GM19463 (cell line): ENCODE measurements around the gene VSTM1.
"Not testable (repeated sequence)": the region's sequence is repeated elsewhere in the genome, so short reads cannot be mapped to it uniquely, and the experiment has no call there.

ENCODE experiments used
- ATAC-seq: cut with Tn5 transposase; IDR thresholded peaks from one replicate; pipeline ENCODE4 v1.9.1; 2021; ENCODE audit warnings: mild to moderate bottlenecking, moderate library complexity; ENCODE audit not compliant: unreplicated experiment

VSTM1 gene, protein sequence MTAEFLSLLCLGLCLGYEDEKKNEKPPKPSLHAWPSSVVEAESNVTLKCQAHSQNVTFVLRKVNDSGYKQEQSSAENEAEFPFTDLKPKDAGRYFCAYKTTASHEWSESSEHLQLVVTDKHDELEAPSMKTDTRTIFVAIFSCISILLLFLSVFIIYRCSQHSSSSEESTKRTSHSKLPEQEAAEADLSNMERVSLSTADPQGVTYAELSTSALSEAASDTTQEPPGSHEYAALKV

DNA sequence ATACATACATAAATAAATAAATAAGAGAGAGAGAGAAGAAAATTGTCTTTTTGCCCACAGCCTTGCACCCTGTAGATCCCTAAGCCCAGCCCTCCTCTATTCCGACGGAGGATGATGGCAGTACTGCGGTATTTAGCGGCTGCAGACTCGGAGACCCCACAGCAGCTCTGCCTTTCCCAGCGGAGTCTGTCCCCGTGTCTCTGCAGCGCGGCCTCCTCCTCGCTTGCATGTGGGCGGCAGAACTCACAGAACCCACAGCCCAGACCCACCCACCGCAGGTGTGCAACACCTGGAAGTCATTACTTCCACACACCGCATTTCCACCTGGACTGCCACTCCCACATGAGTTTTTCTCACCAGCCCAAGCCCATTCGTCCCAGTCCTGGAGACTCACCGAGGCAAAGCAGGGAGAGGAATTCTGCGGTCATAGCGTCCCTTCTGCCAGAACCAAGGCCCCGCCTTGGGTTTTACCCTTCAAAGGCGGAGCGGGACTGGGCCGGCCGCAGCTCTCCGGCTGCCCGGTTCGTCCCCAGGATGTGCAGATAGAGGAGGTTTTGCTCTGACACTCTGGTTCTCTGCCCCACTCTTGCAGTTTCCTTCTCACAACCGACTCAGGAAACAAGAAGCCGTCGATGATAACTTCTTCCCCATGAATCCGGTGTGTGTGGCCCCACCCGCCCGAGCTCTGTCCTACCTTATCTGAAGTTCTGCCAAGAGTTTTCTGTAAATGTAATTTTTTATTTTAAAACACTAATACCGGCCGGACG, at the start of gene VSTM1:
Gene VSTM1, minus strand, starts transcription at position 548 of the 767 bp plus-strand sequence. Its CDS starts 120 bp downstream, at position 428.
- no peak for ATAC-seq

GRCh38 chr19:54109651-54110050, 46.0 kb upstream of the VSTM1 start:
- no peak for ATAC-seq

DNA sequence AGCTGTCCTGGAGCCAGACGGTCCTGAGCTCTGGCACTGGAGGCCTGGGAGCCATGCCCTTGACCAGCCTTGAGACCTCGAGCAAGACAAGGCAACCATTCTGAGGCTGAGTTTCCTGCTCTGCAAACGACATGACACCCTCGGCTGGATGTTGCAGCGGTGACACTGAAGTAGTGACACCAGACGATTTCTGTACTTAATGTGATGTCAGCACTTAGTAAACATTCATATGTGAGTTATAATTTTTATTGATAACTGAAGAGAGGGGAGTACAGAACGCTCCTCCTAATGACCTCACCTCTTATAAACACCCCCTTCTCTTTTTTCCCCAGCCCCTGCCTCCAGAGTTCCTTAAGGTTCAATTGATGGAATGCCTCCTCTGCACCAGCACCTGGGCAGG, 44.8 kb upstream of the VSTM1 start:
- ATAC-seq, result no peak

- no peak for ATAC-seq
Measured at GRCh38 chr19:54107876-54108490, 44.3 kb upstream of the VSTM1 start.

DNA sequence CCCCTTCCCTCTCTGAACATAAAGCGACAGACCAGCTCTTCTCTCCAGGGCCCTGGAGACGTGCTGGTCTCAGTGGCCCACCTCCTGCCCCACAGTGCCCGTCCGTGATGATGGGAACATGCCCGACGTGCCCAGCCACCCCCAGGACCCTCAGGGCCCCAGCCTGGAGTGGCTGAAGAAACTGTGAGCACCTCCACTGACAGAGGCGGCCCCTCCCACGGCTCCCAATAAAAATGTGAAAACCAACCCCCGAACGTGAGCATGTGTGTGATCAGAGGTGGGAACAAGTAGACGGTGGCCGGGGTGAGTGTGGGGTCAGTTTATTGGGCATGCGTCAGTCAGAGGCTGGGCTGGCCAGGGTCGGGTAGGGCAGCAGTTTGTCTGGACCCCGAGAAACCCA, 43.0 kb upstream of the VSTM1 start:
- no peak for ATAC-seq

GRCh38 chr19:54105796-54106195, 42.1 kb upstream of the VSTM1 start:
- no peak for ATAC-seq

DNA sequence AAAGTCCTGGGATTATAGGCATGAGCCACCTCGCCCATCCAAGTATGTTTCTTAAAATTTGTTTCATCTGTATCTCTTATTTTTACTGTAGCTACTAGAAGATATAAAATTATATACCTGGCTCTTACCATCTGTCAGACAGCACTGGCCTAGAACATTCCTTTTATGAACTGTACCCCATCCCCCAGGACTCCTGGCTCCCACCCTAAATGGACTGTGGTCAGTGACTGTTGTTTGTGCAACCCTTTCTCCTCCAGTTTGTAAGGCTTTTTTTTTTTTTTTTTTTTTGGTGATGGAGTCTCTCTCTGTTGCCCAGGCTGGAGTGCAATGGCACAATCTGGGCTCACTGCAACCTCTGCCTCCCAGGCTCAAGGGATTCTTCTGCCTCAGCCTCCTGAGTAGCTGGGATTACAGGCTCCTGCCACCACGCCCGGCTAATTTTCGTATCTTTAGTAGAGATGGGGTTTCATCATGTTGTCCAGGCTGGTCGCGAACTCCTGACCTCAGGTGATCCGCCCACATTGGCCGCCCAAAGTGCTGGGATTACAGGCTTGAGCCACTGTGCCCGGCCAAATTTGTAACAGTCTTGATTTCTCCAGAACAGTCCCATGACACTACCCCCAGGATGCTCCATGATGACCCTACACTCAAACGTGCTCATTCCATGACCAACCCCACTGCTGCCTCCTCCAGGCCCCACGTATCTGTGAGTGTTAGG, 41.5 kb upstream of the VSTM1 start:
- no peak for ATAC-seq

GRCh38 chr19:54102421-54103169, 38.9 kb upstream of the VSTM1 start, which contains the start of gene NDUFA3:
NDUFA3 (plus strand) TSS chr19:54102855; CDS start chr19:54102879, 24 bp downstream.
- peak; percentile 94 for ATAC-seq

DNA sequence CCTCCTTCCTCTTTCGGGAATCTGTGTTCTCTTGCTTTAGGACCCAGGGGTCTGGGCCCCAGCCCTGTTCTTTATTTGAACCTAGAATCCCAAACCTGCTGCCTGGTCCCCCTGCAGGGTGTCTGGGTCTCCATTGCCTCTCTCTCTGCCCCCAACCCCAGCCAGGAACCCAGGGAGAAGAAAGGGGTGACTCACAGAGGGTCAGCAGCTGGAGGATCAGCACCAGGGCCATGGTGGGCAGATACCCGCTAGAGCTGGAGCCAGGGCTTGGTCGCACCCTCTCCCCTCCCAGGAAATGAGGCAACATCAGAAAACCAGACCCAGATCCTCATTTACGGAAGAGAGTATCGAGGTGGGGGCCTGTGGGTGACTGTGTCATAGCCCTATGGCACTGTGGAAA, 36.9 kb upstream of the VSTM1 start, which contains the start of gene OSCAR:
Gene OSCAR, minus strand, starts transcription at position 243 of the 400 bp plus-strand sequence. Its CDS starts 11 bp downstream, at position 232.
- no peak for ATAC-seq

DNA sequence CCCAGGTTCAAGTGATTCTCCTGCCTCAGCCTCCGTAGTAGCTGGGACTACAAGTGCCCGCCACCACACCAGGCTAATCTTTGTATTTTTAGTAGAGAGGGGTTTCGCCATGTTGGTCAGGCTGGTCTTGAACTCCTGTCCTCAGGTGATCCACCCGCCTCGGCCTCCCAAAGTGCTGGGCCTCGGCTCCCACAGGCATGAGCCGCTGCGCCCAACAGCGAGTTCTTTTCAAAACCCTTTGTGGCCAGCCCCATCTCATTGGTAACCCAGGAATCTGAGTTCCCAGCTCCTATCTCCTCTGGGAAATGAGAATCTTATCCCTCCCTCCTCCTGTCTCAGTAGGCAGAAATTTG, 36.2 kb upstream of the VSTM1 start:
- ATAC-seq, result not testable (repeated sequence)

DNA sequence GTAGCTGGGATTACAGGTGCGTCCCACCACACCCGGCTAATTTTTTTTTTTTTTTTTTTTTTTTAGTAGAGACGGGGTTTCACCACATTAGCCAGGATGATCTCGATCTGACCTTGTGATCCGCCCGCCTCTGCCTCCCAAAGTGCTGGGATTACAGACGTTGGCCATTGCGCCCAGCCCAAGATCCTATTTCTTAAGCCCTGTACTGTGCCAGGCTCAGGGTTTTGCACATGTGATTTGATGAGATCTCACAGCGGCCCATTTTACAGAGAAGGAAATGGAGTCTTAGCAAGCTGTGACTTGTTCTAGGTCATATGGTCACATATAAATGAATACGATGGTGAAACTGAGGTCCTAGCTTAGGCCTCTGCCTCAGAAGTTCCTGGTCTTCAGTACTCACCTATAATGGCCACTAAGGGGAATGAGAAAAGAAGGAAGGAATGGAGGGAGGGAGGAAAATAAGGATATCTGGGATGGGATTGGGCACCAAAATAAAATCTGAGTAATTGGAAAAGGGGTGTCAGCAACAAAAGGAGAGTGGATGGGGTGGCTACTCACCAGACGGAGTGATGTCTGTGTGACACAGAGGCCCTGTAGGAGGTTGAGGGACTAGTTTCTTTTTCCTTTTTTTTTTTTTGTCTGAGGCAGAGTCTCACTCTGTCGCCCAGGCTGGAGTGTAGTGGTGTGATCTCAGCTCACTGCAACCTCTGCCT, 35.6 kb upstream of the VSTM1 start:
- ATAC-seq, result no peak

- no peak for ATAC-seq
Measured at GRCh38 chr19:54096617-54097106, 33.0 kb upstream of the VSTM1 start.

DNA sequence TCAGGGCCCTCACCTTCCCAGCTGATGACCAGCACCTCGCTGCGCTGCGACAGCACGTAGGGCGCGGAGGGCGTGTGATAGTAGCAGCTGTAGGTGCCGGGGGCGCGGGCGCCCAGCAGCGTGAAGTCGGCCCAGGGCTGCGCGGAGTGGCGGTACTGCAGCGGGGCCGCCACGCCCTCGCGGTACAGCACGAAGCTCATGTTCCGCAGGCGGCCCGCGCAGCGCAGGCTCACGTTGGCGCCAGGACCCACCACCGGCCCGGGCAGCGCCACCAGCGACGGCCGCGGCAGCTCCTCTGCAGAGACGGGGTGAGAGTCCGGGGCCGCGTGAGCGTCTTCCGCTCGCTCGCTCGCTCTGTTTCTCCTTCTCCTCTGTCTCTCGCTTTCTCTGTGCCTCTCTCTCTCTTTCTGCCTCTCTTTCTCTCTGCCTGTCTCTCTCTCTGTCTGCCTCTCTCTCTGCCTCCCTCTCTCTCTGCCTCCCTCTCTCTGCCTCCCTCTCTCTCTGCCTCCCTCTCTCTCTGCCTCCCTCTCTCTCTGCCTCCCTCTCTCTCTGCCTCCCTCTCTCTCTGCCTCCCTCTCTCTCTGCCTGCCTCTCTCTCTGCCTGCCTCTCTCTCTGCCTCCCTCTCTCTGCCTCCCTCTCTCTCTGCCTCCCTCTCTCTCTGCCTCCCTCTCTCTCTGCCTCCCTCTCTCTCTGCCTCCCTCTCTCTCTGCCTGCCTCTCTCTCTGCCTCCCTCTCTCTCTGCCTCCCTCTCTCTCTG, 32.3 kb upstream of the VSTM1 start:
- ATAC-seq, result not testable (repeated sequence)

DNA sequence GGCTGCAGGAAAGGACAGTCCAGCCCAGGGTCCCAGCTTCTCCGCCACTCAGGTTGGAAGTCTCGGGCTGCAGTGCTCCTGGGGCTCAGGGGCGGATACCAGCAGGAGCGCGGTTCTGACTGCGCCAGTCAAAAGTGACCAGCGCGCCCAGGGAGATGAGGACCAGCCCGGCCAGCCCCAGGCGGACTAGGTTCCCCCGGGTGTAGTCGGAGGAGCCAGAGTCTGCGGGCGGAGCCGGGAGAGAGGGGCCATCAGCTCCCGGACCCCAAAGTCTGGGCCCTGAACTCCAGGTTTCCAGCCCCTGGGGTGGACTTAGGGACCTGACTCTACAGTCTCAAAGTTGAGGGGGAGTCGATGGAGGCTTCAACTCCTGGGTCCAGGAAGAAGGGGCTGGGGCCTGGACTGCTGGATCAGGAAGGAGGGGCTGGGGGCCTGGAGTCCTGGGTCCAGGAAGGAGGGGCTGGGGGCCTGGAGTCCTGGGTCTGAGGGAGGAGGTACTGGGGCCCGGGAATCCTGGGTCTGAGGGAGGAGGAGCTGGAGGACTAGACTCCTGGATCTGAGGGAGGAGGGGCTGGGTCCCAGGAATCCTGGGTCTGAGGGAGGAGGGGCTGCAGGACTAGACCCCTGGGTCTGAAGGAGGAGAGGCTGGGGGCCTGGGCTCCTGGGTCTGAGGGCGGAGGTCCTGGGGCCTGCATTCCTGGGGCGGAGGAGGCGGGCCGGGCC, 31.6 kb upstream of the VSTM1 start:
- no peak for ATAC-seq

GRCh38 chr19:54094426-54095000, 30.8 kb upstream of the VSTM1 start:
- no peak for ATAC-seq

DNA sequence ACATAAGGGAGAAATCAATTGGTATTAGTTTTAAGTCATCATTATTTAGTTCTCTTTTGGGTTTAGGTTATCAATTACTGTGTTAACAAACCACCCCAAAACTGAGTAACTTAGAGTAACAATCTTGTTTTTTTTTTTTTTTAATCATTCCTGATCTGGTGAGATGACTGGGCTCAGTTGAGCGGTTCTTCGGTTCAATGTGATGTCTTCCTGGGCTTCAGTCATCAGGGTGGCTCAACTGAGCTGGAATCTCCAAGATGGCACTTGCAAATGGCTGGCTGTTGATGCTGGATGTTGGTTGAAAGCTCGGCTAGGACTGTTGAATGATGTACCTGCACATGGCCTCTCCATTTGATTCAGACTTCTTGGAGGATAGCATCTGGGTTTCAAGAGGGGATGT, 20.7 kb upstream of the VSTM1 start:
- no peak for ATAC-seq

DNA sequence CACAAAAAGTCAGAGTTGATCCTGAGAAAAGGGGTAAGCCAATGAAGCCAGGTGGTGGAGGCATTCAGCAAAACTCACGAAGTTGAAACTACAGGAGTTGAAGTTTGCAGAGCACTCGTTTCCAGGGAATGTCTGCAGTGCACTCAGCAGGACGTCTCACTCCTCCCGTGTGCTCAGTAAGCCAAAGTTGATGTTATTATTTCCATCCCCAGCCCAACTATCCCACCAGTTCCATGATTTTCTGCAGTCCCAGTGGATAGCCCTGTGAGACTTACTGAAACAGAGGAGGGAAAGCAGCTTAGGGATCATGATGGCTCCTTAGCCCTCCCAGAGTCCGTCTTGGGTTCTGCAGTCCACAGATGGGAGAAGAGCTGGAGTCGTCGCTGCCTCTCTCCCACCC, 17.3 kb upstream of the VSTM1 start, which contains the start of gene TARM1:
Gene TARM1, minus strand, starts transcription at position 334 of the 400 bp plus-strand sequence. Its CDS starts 25 bp downstream, at position 309.
- ATAC-seq, result no peak

- no peak for ATAC-seq
Measured at GRCh38 chr19:54077334-54077733, 13.6 kb upstream of the VSTM1 start.
